ENCODE results near the gene MARK3.

MARK3 gene

GRCh38 chr14:103528587-103529382 is 143.6 kb downstream of the MARK3 start, which contains the start of gene TRMT61A:
Gene TRMT61A, plus strand, starts transcription at chr14:103529196. Its CDS starts 783 bp downstream, at chr14:103529979.
- ChIA-PET CTCF (interaction anchor here (1.0 to 1.2 kb wide), 3 partner anchors 10 to 24 kb away, joined by 3 to 7 read pairs (median 3); no protein-coding TSS in a partner anchor), POLR2A (interaction anchor here (1.8 to 7.7 kb wide), 5 partner anchors 8 to 29 kb away, joined by 5 to 83 read pairs (median 10); partner anchors contain the start of gene CKB)
- TF ChIP-seq PKNOX1 (IDR thresholded peaks at IDR 0.05) (no peak), FOXM1 (IDR thresholded peaks at IDR 0.05; ENCODE audit: borderline replicate concordance) (no peak), L3MBTL2 (conservative IDR thresholded peaks at IDR 0.05) (peak; percentile 86), FOXA1 (IDR thresholded peaks at IDR 0.05) (no peak), BHLHE40 (IDR thresholded peaks at IDR 0.05; ENCODE audit: borderline replicate concordance) (no peak)
- peak; percentile 94 for DNase-seq (ENCODE audit: extremely low spot score)

GRCh38 chr14:103529383-103530365 is 144.5 kb downstream of the MARK3 start:
- POLR2A ChIA-PET = interaction anchor here (1.8 to 7.7 kb wide), 5 partner anchors 9 to 28 kb away, joined by 5 to 83 read pairs (median 10); partner anchors contain the start of gene CKB
- no peak for DNase-seq (ENCODE audit: extremely low spot score)
- CTCF ChIA-PET = interaction anchor here (1.0 to 1.2 kb wide), 3 partner anchors 11 to 24 kb away, joined by 3 to 7 read pairs (median 3); no protein-coding TSS in a partner anchor
- TF ChIP-seq ARNT (IDR thresholded peaks at IDR 0.05) = no peak
- TF ChIP-seq FOXA1 (IDR thresholded peaks at IDR 0.05) = no peak
- TF ChIP-seq CTBP1 (IDR thresholded peaks at IDR 0.05; ENCODE audit: borderline replicate concordance) = no peak
- no peak for TF ChIP-seq ZNF384 (IDR thresholded peaks at IDR 0.05)
- TF ChIP-seq FOXK2 (IDR thresholded peaks at IDR 0.05) = no peak
- no peak for TF ChIP-seq ELF4 (IDR thresholded peaks at IDR 0.05)
- TF ChIP-seq SP1 (IDR thresholded peaks at IDR 0.05) = no peak
- no peak for TF ChIP-seq TARDBP (IDR thresholded peaks at IDR 0.05)
- TF ChIP-seq BHLHE40 (IDR thresholded peaks at IDR 0.05; ENCODE audit: borderline replicate concordance) = no peak
- TF ChIP-seq SUZ12 (IDR thresholded peaks at IDR 0.05) = no peak
- no peak for TF ChIP-seq NFRKB (IDR thresholded peaks at IDR 0.05)
- TF ChIP-seq PKNOX1 (IDR thresholded peaks at IDR 0.05) = no peak
- TF ChIP-seq HDGF (IDR thresholded peaks at IDR 0.05; ENCODE audit: borderline replicate concordance) = no peak
- no peak for TF ChIP-seq L3MBTL2 (conservative IDR thresholded peaks at IDR 0.05)
- TF ChIP-seq LEF1 (IDR thresholded peaks at IDR 0.05; ENCODE audit: borderline replicate concordance) = no peak
- TF ChIP-seq FOXM1 (IDR thresholded peaks at IDR 0.05; ENCODE audit: borderline replicate concordance) = no peak

GRCh38 chr14:103530390-103530789 is 145.2 kb downstream of the MARK3 start:
- TF ChIP-seq BHLHE40 (IDR thresholded peaks at IDR 0.05; ENCODE audit: borderline replicate concordance) = no peak
- no peak for TF ChIP-seq FOXM1 (IDR thresholded peaks at IDR 0.05; ENCODE audit: borderline replicate concordance)
- no peak for TF ChIP-seq FOXA1 (IDR thresholded peaks at IDR 0.05)
- no peak for TF ChIP-seq ELF4 (IDR thresholded peaks at IDR 0.05)
- TF ChIP-seq FOXK2 (IDR thresholded peaks at IDR 0.05) = no peak
- no peak for TF ChIP-seq SP1 (IDR thresholded peaks at IDR 0.05)
- TF ChIP-seq TARDBP (IDR thresholded peaks at IDR 0.05) = no peak
- ChIA-PET CTCF (interaction anchor here (1.6 kb wide), 1 partner anchor 12 kb away, joined by 6 read pairs; no protein-coding TSS in a partner anchor), POLR2A (interaction anchor here (3.5 to 7.7 kb wide), 2 partner anchors 10 kb away, joined by 13 to 83 read pairs; partner anchors contain the start of gene CKB)
- DNase-seq (ENCODE audit: extremely low spot score) = no peak

- CTCF ChIA-PET = interaction anchor here (1.6 kb wide), 1 partner anchor 12 kb away, joined by 6 read pairs; no protein-coding TSS in a partner anchor
- DNase-seq (ENCODE audit: extremely low spot score) = no peak
- TF ChIP-seq PKNOX1 (IDR thresholded peaks at IDR 0.05) = no peak
- no peak for TF ChIP-seq FOXM1 (IDR thresholded peaks at IDR 0.05; ENCODE audit: borderline replicate concordance)
- no peak for TF ChIP-seq NFRKB (IDR thresholded peaks at IDR 0.05)
- no peak for TF ChIP-seq L3MBTL2 (conservative IDR thresholded peaks at IDR 0.05)
- no peak for TF ChIP-seq ARNT (IDR thresholded peaks at IDR 0.05)
- no peak for TF ChIP-seq LEF1 (IDR thresholded peaks at IDR 0.05; ENCODE audit: borderline replicate concordance)
- no peak for TF ChIP-seq BHLHE40 (IDR thresholded peaks at IDR 0.05; ENCODE audit: borderline replicate concordance)
- no peak for TF ChIP-seq TARDBP (IDR thresholded peaks at IDR 0.05)
- no peak for TF ChIP-seq HDGF (IDR thresholded peaks at IDR 0.05; ENCODE audit: borderline replicate concordance)
- POLR2A ChIA-PET = interaction anchor here (7.7 kb wide), 1 partner anchor 10 kb away, joined by 83 read pairs; the partner anchor contains the start of gene CKB
These were observed 145.6 kb downstream of the MARK3 start for GRCh38 chr14:103530831-103531230.

Measured in HEK293T (cell line).